RPMI7951 (cell line): ENCODE results near the gene LYPD3. TPM values are rescaled to one million over a fixed set of nuclear protein-coding genes. Genes with fewer than 3 reads are reported as not detected.
"Not testable (repeated sequence)": the region's sequence is repeated elsewhere in the genome, so short reads cannot be mapped to it uniquely, and the experiment has no call there.

Source experiments
- DNase-seq: peaks from one replicate; pipeline ENCODE4 v3.0.0-alpha.2; 2012; ENCODE audit warnings: low read depth
- total RNA-seq: library from RNA; depleted of rRNA; stranded (reverse); fragments of >200 nt; shearing (Covaris generic); gene quantifications from 2 replicates; pipeline ENCODE4 v1.2.3, GENCODE V29; 2014

LYPD3 gene
- total RNA-seq, 1 experiment from 2014 or later = 1.8 TPM

- no peak for DNase-seq
Measured at GRCh38 chr19:43462383-43462782, 3.0 kb downstream of the LYPD3 start.

- DNase-seq = no peak
Measured at GRCh38 chr19:43461303-43461702, 4.1 kb downstream of the LYPD3 start.

- no peak for DNase-seq
Measured at GRCh38 chr19:43460362-43461016, 4.9 kb downstream of the LYPD3 start.

- DNase-seq = no peak
Measured at GRCh38 chr19:43457809-43458208, 7.6 kb downstream of the LYPD3 start.

- DNase-seq = no peak
Measured at GRCh38 chr19:43455321-43456113, 9.9 kb downstream of the LYPD3 start.

- no peak for DNase-seq
Measured at GRCh38 chr19:43454031-43454430, 11.4 kb downstream of the LYPD3 start.

- no peak for DNase-seq
Measured at GRCh38 chr19:43452582-43452981, 12.8 kb downstream of the LYPD3 start.

- peak; percentile 92 for DNase-seq
Measured at GRCh38 chr19:43450545-43450997, 14.8 kb downstream of the LYPD3 start.

- no peak for DNase-seq
Measured at GRCh38 chr19:43447655-43448054, 17.8 kb downstream of the LYPD3 start.

- peak; percentile 78 for DNase-seq
Measured at GRCh38 chr19:43446746-43447489, 18.5 kb downstream of the LYPD3 start.

GRCh38 chr19:43445426-43445825, 20.0 kb downstream of the LYPD3 start:
- no peak for DNase-seq

- peak; percentile 87 for DNase-seq
Measured at GRCh38 chr19:43444531-43445287, 20.7 kb downstream of the LYPD3 start.

GRCh38 chr19:43444091-43444490, 21.3 kb downstream of the LYPD3 start:
- DNase-seq = not testable (repeated sequence)

- DNase-seq = no peak
Measured at GRCh38 chr19:43441716-43442115, 23.7 kb downstream of the LYPD3 start.

GRCh38 chr19:43439709-43440063, 25.7 kb downstream of the LYPD3 start:
- DNase-seq = no peak

- DNase-seq = peak; percentile 96
Measured at GRCh38 chr19:43439032-43439708, 26.2 kb downstream of the LYPD3 start.

- DNase-seq = peak; percentile 100
Measured at GRCh38 chr19:43438291-43439031, 26.9 kb downstream of the LYPD3 start.

GRCh38 chr19:43437712-43438111, 27.7 kb downstream of the LYPD3 start:
- no peak for DNase-seq

GRCh38 chr19:43437284-43437683, 28.1 kb downstream of the LYPD3 start:
- DNase-seq = not testable (repeated sequence)

- DNase-seq = no peak
Measured at GRCh38 chr19:43435775-43436174, 29.6 kb downstream of the LYPD3 start.
